ENCODE results near the gene SPINT4.

Gene SPINT4

DNA sequence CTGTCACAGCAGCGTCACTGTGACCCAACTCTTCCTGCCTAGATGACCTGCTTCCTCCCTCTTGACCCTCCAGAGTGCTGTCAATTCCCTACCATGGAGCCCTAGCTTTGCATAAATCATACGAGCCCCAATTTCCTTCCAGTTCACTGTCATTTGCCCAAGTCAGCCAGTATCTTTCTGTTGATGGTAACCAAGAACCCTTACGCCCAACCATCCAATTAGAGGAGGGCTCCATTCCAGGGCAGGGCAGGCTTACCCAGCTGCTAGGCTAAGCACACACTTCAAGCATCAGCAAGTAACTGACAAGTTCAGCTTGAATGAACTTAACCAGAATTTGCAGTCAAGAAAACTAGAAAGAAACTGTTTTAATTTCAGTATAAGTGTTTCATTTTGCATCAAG is 43.8 kb downstream of the SPINT4 start:
- DNase-seq: no peak

DNA sequence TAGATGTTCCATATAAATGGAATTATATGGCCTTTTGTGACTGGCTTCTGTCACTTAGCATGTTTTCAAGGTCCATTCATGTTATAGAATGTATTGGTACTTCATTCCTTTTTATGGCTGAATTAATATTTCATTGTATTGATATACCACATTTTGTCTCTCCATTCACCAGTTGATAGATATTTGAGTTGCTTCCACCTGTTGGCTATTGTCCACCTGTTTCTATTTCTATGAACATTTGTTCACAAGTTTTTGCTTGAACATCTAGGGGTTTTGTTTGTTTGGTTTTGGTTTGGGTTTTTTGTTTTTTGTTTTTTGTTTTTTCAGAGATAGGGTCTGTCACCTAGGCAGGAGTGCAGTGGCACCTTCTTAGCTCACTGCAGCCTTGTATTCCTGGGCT is 46.3 kb downstream of the SPINT4 start:
- no peak for DNase-seq

GRCh38 chr20:45771182-45771759 is 49.1 kb downstream of the SPINT4 start:
- peak; percentile 78 for DNase-seq

DNA sequence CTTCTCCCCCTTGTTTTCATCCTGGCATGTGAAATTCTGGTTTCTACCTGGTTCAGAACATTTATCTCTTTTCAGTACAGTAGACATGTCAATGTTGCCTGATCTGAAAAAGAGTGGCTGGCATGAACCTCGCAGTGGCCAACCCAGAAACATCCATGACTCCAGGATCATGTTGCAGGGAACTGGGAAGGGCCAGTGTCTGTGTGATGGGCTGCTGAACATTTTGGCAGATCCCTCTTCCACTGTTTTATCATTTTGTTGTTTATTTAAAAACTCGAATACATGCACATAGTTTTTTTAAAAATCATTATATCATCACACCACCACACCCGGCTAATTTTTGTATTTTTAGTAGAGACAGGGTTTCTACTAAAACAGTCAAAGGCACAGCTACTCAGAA is 50.5 kb downstream of the SPINT4 start:
- DNase-seq: no peak

DNA sequence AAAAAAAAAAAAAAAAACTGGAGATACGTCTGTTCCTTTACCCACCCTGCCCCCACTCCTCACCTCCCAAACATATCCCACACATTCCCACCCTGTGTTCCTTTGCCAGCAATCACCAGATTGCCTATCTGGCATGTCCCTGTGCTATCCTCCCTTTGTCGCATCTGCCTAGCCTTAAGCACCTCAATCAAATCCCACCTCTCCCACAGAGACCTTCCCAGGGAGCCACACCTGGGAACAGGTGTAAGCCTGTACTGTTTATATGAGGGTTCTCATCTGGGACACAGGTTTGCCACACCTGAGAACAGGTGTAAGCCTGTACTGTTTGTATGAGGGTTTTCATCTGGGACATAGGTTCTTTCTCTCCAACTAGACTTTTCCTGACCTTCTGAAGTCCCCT is 52.8 kb downstream of the SPINT4 start:
- DNase-seq: no peak

DNA sequence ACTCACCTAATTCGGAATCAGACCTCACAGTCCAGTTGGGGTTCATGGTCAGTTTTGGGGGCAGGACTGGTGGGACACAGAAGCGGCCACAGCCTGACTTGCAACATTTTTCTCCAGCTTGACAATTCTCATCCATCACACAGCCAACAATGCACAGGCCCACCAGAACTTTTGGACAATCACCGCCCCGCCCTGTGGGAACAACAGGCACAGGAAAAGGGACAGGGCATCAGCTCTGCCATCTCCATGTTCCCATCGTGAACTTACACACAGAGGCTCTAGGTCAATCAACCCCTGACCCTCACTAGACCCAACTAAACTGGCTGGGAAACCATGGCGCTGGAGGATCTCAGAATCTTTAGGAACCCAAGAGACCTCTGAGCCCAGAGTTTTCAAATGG is 53.3 kb downstream of the SPINT4 start:
- no peak for DNase-seq
